ENCODE results near the gene CREB3L1.
A peak's percentile ranks its signal among the peaks of the same experiment; 100 is the strongest.
"Not testable (repeated sequence)": the region's sequence is repeated elsewhere in the genome, so short reads cannot be mapped to it uniquely, and the experiment has no call there.

Gene CREB3L1

GRCh38 chr11:46248289-46249102 lies 29.0 kb upstream of the CREB3L1 start:
- DNase-seq (ENCODE audit: low read depth): peak; percentile 96

DNA sequence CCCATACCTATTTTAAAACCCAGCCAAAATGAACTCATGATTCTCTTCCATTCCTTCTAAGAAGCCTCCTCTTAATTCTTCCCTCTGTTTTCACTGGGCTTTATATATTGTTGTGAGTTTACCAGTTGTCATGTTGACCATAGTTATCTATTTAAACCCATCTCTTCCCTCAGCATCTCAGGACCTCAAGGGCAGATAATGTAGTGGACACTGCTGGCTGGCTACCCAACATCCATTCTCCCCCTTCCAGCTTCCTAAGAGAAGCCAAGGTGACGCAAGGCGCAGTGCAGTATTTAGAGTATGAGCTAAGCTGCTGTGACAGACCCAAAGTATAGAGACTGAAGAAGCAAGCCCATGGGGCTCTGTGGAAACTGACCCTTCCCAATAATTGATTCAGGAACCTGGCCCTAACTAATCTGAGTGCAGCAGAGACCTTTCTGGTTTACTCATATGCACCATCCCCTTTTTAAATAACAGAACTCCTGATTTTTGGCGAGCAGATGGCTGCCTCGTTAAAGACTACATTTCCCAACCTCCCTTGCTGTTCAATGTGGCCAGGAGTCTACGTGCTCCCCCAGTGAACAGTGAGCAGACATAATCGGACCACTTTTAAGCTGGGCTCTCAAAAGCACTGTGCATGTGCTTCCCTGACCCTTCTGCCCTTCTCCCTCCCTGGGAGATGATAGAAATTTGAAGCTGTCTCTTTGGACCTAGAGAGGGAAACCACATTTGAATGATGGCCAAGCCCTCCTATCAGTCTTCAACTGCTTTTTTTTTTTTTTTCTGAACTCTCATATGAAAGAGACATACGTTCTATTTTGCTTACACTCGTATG lies 28.1 kb upstream of the CREB3L1 start:
- no peak for DNase-seq (ENCODE audit: low read depth)

- DNase-seq (ENCODE audit: low read depth): no peak
Observed at GRCh38 chr11:46249938-46250744, 27.3 kb upstream of the CREB3L1 start.

- no peak for DNase-seq (ENCODE audit: low read depth)
Observed at GRCh38 chr11:46250745-46251052, 26.8 kb upstream of the CREB3L1 start.

- DNase-seq (ENCODE audit: low read depth): no peak
Observed at GRCh38 chr11:46251954-46252353, 25.5 kb upstream of the CREB3L1 start.

GRCh38 chr11:46252373-46252914 lies 25.0 kb upstream of the CREB3L1 start:
- no peak for DNase-seq (ENCODE audit: low read depth)

GRCh38 chr11:46253258-46254132 lies 24.0 kb upstream of the CREB3L1 start:
- DNase-seq (ENCODE audit: low read depth): no peak

GRCh38 chr11:46254133-46254491 lies 23.4 kb upstream of the CREB3L1 start:
- no peak for DNase-seq (ENCODE audit: low read depth)

DNA sequence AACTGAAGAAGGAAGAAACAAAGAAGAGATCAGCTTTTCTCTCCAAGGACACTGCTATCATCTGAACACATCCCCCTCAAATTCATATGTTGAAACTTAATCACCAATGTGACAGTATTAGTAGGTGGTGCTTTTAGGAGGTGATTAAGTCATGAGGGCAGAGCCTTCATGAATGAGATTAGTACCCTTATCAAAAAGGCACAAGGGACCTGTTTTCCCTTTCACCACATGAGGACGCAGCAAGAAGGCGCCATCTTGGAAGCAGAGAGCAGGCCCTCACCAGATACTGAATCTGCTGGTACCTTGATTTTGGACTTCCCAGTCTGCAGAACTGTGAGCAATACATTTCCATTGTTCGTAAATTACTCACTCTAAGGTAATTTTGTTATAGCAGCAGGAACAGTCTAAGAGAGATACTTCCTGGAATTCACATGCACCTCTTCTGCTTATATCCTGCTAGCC lies 20.9 kb upstream of the CREB3L1 start:
- no peak for DNase-seq (ENCODE audit: low read depth)

DNA sequence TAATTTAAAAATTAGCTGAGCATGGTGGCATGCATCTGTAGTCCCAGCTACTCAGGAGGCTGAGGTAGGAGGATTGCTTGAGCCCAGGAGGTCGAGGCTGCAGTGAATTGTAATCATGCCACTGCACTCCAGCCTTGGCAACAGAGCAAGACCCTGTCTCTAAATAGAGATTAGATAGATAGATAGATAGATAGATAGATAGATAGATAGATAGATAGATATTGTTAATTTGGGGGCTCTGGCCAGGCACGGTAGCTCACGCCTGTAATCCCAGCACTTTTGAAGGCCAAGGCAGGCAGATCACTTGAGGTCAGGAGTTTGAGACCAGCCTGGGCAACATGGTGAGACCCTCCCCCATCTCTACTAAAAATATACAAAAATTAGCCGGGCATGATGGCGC lies 18.1 kb upstream of the CREB3L1 start:
- DNase-seq (ENCODE audit: low read depth): not testable (repeated sequence)

DNA sequence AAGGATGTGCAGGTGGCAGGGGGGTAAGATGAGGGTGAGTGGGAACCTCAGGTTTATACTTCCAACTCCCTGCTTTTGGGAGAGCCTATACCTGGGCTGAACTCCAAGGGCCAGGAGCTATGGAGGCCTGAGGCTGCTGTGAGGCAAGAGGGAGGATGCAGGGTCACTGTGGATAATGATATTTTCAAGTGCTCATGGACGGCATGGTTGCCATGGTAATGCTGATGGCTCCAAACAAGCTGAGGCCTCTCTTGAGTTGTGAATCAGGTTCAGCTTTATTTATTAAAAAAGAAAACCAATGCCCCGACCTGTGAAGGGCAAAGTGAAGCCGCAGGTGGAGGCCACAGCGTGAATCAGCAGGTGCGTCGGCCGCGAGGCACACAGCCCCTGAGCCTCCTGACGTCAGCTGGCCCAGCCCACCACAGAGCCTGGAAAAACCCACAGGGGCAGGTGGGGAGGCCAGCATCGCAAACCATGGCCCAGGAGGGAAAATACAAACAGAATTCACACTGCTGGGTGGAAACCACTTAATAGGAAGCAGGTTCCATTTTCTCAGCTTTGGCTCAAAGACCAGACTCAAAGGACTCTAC lies 17.4 kb upstream of the CREB3L1 start:
- no peak for DNase-seq (ENCODE audit: low read depth)

DNA sequence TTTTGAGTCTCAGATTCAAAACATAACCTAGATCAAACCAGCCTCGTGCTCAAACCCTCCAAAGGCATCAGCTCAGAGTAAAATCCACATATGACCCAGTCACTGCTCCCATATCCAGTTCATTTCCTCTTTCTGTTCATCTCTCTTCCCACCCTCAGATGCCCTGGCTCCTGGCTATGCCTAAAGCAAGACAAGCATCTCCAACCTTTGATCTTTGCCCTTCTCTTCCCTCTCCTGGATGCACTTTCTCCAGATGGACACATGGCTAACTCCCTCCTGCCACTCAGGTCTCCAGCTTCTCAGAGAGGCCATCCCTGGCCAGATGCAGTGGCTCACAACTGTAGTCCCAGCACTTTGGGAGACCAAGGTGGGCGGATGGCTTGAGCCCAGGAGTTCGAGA lies 14.3 kb upstream of the CREB3L1 start:
- DNase-seq (ENCODE audit: low read depth): no peak

DNA sequence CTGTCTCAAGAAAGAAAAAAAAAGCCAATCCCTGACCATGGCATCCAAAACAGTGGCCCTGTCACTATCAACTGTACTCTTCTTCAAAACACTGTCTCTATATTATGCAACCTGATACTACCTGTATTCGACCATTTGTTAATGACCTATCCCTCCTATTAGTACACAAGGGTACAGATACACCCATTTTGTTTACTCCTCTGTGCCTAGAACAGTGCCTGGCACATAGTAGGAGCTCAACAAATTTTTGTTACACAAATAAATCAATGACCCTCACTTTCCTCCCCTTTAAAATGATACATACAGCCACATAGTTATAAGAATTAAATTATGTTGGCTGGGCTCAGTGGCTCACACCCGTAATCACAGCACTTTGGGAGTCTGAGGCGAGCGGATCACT lies 13.4 kb upstream of the CREB3L1 start:
- DNase-seq (ENCODE audit: low read depth): no peak

GRCh38 chr11:46264976-46265375 lies 12.5 kb upstream of the CREB3L1 start:
- DNase-seq (ENCODE audit: low read depth): no peak

DNA sequence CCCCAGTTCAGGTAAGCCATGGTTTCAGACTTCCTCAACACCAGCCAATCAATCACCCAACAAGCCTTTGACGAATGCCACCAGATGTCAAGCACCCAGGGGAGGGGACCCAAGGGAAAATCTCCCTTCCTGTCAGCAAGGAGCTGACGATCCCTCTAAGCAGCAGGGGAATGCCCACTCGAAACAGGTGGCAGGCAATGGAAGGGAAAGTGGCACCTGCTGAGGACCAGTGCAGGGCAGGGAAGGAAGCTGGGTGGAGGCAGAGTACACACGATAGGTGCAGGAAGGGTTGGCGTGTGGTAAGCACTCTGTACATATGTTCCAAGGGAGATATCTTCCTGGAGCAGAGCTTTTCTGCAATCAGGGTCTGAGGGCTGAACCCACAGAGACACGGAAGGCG lies 11.7 kb upstream of the CREB3L1 start:
- no peak for DNase-seq (ENCODE audit: low read depth)

GRCh38 chr11:46267930-46268329 lies 9.5 kb upstream of the CREB3L1 start:
- no peak for DNase-seq (ENCODE audit: low read depth)

GRCh38 chr11:46270684-46271083 lies 6.8 kb upstream of the CREB3L1 start:
- no peak for DNase-seq (ENCODE audit: low read depth)

GRCh38 chr11:46271407-46271806 lies 6.1 kb upstream of the CREB3L1 start:
- DNase-seq (ENCODE audit: low read depth): no peak

GRCh38 chr11:46271875-46272815 lies 5.3 kb upstream of the CREB3L1 start:
- no peak for DNase-seq (ENCODE audit: low read depth)
